ENCODE data around the gene NPL. TPM values are rescaled to one million over a fixed set of nuclear protein-coding genes. Genes with fewer than 3 reads are reported as not detected.
A peak's percentile ranks its signal among the peaks of the same experiment; 100 is the strongest.

NPL gene
- total RNA-seq, 2 experiments from 2014 or later: 1.1 to 1.7 TPM

- H3K27me3 Mint-ChIP-seq (ENCODE audit: low read depth): peaks cover 3% of the 10 kb centered on the region
- peaks cover 8% of the 10 kb centered on the region for H3K4me1 Mint-ChIP-seq (ENCODE audit: low read depth)
- ATAC-seq (no peak), DNase-seq (no peak)
- H3K9me3 Mint-ChIP-seq (ENCODE audit: insufficient read depth): no peaks in the 10 kb centered on the region
- H3K36me3 Mint-ChIP-seq (ENCODE audit: low read depth): no peaks in the 10 kb centered on the region
- ChIA-PET POLR2A (no interaction called here), CTCF (interaction anchor here (1.2 kb wide), 1 partner anchor 51 kb away, joined by 3 read pairs; no protein-coding TSS in a partner anchor)
- H3K4me3 Mint-ChIP-seq: no peak overlapping the region
- no peak overlapping the region for H3K27ac Mint-ChIP-seq
These were observed 43.7 kb downstream of the NPL start for GRCh38 chr1:182833271-182833670.

DNA sequence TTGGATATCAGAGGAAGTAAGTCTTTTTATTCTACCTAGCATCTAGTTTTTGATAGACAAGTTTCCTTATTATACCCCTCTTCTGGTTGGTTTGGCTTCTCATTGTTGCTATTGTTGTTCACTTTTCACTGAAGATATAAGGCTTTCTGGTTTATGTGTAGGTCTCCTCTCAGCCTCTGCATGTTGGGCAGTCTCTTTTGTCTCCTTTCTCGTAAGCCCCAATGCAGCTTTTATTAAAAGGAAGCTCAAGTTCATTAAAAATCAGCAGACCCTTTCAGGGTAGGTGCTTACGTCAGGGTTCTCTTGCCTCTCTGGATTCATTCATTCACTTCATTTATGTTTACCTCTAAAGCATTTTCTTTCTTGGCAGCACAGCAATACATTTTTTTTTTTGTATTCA lies 44.8 kb downstream of the NPL start:
- no peak overlapping the region for H3K27ac Mint-ChIP-seq
- ATAC-seq: no peak
- DNase-seq: no peak
- H3K27me3 Mint-ChIP-seq (ENCODE audit: low read depth): no peaks in the 10 kb centered on the region
- H3K4me3 Mint-ChIP-seq: no peak overlapping the region
- CTCF ChIA-PET: interaction anchor here (1.2 kb wide), 1 partner anchor 52 kb away, joined by 3 read pairs; no protein-coding TSS in a partner anchor
- H3K9me3 Mint-ChIP-seq (ENCODE audit: insufficient read depth): no peaks in the 10 kb centered on the region
- POLR2A ChIA-PET: interaction anchor here (0.7 kb wide), 1 partner anchor 43 kb away, joined by 9 read pairs; no protein-coding TSS in a partner anchor
- no peaks in the 10 kb centered on the region for H3K36me3 Mint-ChIP-seq (ENCODE audit: low read depth)
- H3K4me1 Mint-ChIP-seq (ENCODE audit: low read depth): peaks cover 12% of the 10 kb centered on the region

DNA sequence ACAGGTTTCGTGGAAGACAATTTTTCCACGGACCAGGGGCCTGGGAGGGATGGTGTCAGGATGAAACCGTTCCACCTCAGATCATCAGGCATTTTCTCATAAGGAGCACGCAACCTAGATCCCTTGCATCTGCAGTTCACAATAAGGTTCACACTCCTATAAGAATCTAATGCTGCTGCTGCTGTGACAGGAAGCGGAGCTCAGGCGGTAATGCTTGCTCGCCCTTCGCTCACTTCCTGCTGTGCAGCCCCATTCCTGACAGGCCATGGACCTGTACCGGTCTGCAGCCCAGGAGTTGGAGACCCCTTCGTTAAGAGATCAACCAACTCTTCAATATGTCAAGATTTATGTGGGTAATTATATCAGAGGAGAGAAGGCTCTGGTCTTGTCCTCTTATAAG lies 46.2 kb downstream of the NPL start:
- Mint-ChIP-seq H3K36me3 (ENCODE audit: low read depth) (peaks cover 11% of the 10 kb centered on the region), H3K9me3 (ENCODE audit: insufficient read depth) (no peaks in the 10 kb centered on the region), H3K4me1 (ENCODE audit: low read depth) (peaks cover 13% of the 10 kb centered on the region), H3K27me3 (ENCODE audit: low read depth) (no peaks in the 10 kb centered on the region), H3K27ac (no peak overlapping the region), H3K4me3 (no peak overlapping the region)
- ATAC-seq (no peak), DNase-seq (no peak)
- ChIA-PET CTCF (no interaction called here), POLR2A (no interaction called here)

GRCh38 chr1:182839209-182840066 lies 49.9 kb downstream of the NPL start, which contains the start of gene DHX9:
TSS of gene DHX9 (plus strand) at chr1:182839347. CDS start at chr1:182842567, 3,220 bp downstream.
- ChIA-PET POLR2A (interaction anchor here (0.6 to 1.0 kb wide), 5 partner anchors 10 to 251 kb away, joined by 3 to 4 read pairs (median 3); partner anchors contain the start of gene NPL), CTCF (interaction anchor here (0.7 to 2.1 kb wide), 9 partner anchors 11 to 251 kb away, joined by 3 to 7 read pairs (median 3); partner anchors contain the start of gene RNASEL)
- DNase-seq: peak; percentile 94
- Mint-ChIP-seq H3K27me3 (ENCODE audit: low read depth) (no peaks in the 10 kb centered on the region), H3K9me3 (ENCODE audit: insufficient read depth) (no peaks in the 10 kb centered on the region), H3K27ac (peak within 1 kb of the TSS; percentile 94), H3K4me3 (peak within 1 kb of the TSS; percentile 95), H3K4me1 (ENCODE audit: low read depth) (peaks cover 42% of the 10 kb centered on the region), H3K36me3 (ENCODE audit: low read depth) (peaks cover 39% of the 10 kb centered on the region)
- ATAC-seq: peak; percentile 87

GRCh38 chr1:182841368-182841988 lies 51.9 kb downstream of the NPL start:
- no peaks in the 10 kb centered on the region for H3K9me3 Mint-ChIP-seq (ENCODE audit: insufficient read depth)
- H3K27ac Mint-ChIP-seq: peak overlapping the region; percentile 94
- peaks cover 59% of the 10 kb centered on the region for H3K36me3 Mint-ChIP-seq (ENCODE audit: low read depth)
- peak overlapping the region; percentile 95 for H3K4me3 Mint-ChIP-seq
- DNase-seq (no peak), ATAC-seq (no peak)
- peaks cover 61% of the 10 kb centered on the region for H3K4me1 Mint-ChIP-seq (ENCODE audit: low read depth)
- no peaks in the 10 kb centered on the region for H3K27me3 Mint-ChIP-seq (ENCODE audit: low read depth)
- ChIA-PET CTCF (interaction anchor here (2.1 kb wide), 1 partner anchor 13 kb away, joined by 7 read pairs; no protein-coding TSS in a partner anchor), POLR2A (no interaction called here)

GRCh38 chr1:182842265-182842664 lies 52.7 kb downstream of the NPL start:
- ATAC-seq (no peak), DNase-seq (no peak)
- ChIA-PET POLR2A (no interaction called here), CTCF (interaction anchor here (1.2 kb wide), 1 partner anchor 12 kb away, joined by 3 read pairs; no protein-coding TSS in a partner anchor)
- no peaks in the 10 kb centered on the region for H3K27me3 Mint-ChIP-seq (ENCODE audit: low read depth)
- H3K4me1 Mint-ChIP-seq (ENCODE audit: low read depth): peaks cover 67% of the 10 kb centered on the region
- H3K9me3 Mint-ChIP-seq (ENCODE audit: insufficient read depth): no peaks in the 10 kb centered on the region
- H3K4me3 Mint-ChIP-seq: peak overlapping the region; percentile 95
- H3K27ac Mint-ChIP-seq: peak overlapping the region; percentile 65
- H3K36me3 Mint-ChIP-seq (ENCODE audit: low read depth): peaks cover 66% of the 10 kb centered on the region

GRCh38 chr1:182845379-182845778 lies 55.8 kb downstream of the NPL start:
- Mint-ChIP-seq H3K27ac (no peak overlapping the region), H3K27me3 (ENCODE audit: low read depth) (no peaks in the 10 kb centered on the region), H3K36me3 (ENCODE audit: low read depth) (peaks cover 91% of the 10 kb centered on the region), H3K9me3 (ENCODE audit: insufficient read depth) (no peaks in the 10 kb centered on the region), H3K4me1 (ENCODE audit: low read depth) (peaks cover 77% of the 10 kb centered on the region), H3K4me3 (no peak overlapping the region)
- ATAC-seq (peak; percentile 68), DNase-seq (no peak)
- ChIA-PET CTCF (no interaction called here), POLR2A (interaction anchor here (0.7 kb wide), 1 partner anchor 41 kb away, joined by 3 read pairs; no protein-coding TSS in a partner anchor)

- ATAC-seq (no peak), DNase-seq (no peak)
- CTCF ChIA-PET: no interaction called here
- H3K4me1 Mint-ChIP-seq (ENCODE audit: low read depth): peaks cover 72% of the 10 kb centered on the region
- peaks cover 89% of the 10 kb centered on the region for H3K36me3 Mint-ChIP-seq (ENCODE audit: low read depth)
- POLR2A ChIA-PET: interaction anchor here (0.7 kb wide), 1 partner anchor 41 kb away, joined by 3 read pairs; no protein-coding TSS in a partner anchor
- no peaks in the 10 kb centered on the region for H3K9me3 Mint-ChIP-seq (ENCODE audit: insufficient read depth)
- H3K4me3 Mint-ChIP-seq: no peak overlapping the region
- H3K27ac Mint-ChIP-seq: no peak overlapping the region
- no peaks in the 10 kb centered on the region for H3K27me3 Mint-ChIP-seq (ENCODE audit: low read depth)
These were observed 56.3 kb downstream of the NPL start for GRCh38 chr1:182845894-182846293.

GRCh38 chr1:182847105-182847504 lies 57.5 kb downstream of the NPL start:
- peaks cover 89% of the 10 kb centered on the region for H3K36me3 Mint-ChIP-seq (ENCODE audit: low read depth)
- no peak for DNase-seq
- peaks cover 62% of the 10 kb centered on the region for H3K4me1 Mint-ChIP-seq (ENCODE audit: low read depth)
- no peak overlapping the region for H3K4me3 Mint-ChIP-seq
- no peaks in the 10 kb centered on the region for H3K9me3 Mint-ChIP-seq (ENCODE audit: insufficient read depth)
- no peaks in the 10 kb centered on the region for H3K27me3 Mint-ChIP-seq (ENCODE audit: low read depth)
- ChIA-PET CTCF (interaction anchor here (1.2 to 1.6 kb wide), 2 partner anchors 244 to 251 kb away, joined by 3 read pairs; no protein-coding TSS in a partner anchor), POLR2A (no interaction called here)
- ATAC-seq: no peak
- H3K27ac Mint-ChIP-seq: no peak overlapping the region

- peaks cover 47% of the 10 kb centered on the region for H3K4me1 Mint-ChIP-seq (ENCODE audit: low read depth)
- no peaks in the 10 kb centered on the region for H3K27me3 Mint-ChIP-seq (ENCODE audit: low read depth)
- ATAC-seq (no peak), DNase-seq (no peak)
- no peak overlapping the region for H3K27ac Mint-ChIP-seq
- H3K4me3 Mint-ChIP-seq: no peak overlapping the region
- CTCF ChIA-PET: no interaction called here
- POLR2A ChIA-PET: interaction anchor here (1.3 kb wide), 1 partner anchor 9 kb away, joined by 4 read pairs; no protein-coding TSS in a partner anchor
- peaks cover 87% of the 10 kb centered on the region for H3K36me3 Mint-ChIP-seq (ENCODE audit: low read depth)
- H3K9me3 Mint-ChIP-seq (ENCODE audit: insufficient read depth): no peaks in the 10 kb centered on the region
These were observed 59.2 kb downstream of the NPL start for GRCh38 chr1:182848736-182849135.

- Mint-ChIP-seq H3K4me3 (no peak overlapping the region), H3K27ac (no peak overlapping the region), H3K9me3 (ENCODE audit: insufficient read depth) (no peaks in the 10 kb centered on the region), H3K36me3 (ENCODE audit: low read depth) (peaks cover 86% of the 10 kb centered on the region), H3K4me1 (ENCODE audit: low read depth) (peaks cover 35% of the 10 kb centered on the region), H3K27me3 (ENCODE audit: low read depth) (no peaks in the 10 kb centered on the region)
- CTCF ChIA-PET: no interaction called here
- DNase-seq: no peak
- POLR2A ChIA-PET: no interaction called here
- no peak for ATAC-seq
These were observed 60.7 kb downstream of the NPL start for GRCh38 chr1:182850319-182850718.

- ChIA-PET POLR2A (no interaction called here), CTCF (no interaction called here)
- Mint-ChIP-seq H3K4me1 (ENCODE audit: low read depth) (peaks cover 24% of the 10 kb centered on the region), H3K27me3 (ENCODE audit: low read depth) (no peaks in the 10 kb centered on the region), H3K9me3 (ENCODE audit: insufficient read depth) (no peaks in the 10 kb centered on the region), H3K27ac (no peak overlapping the region), H3K36me3 (ENCODE audit: low read depth) (peaks cover 84% of the 10 kb centered on the region), H3K4me3 (no peak overlapping the region)
- DNase-seq (no peak), ATAC-seq (no peak)
These were observed 62.3 kb downstream of the NPL start for GRCh38 chr1:182851825-182852224.

Measured in activated CD8-positive, alpha-beta T cell treated with anti-CD3 and anti-CD28 coated beads, Interleukin-2, amount 10 ng/mL, durations not matched to agents 7 days and 5 days (primary cell).